Stimulated activated CD8-positive, alpha-beta memory T cell treated with anti-CD3 and anti-CD28 coated beads, Interleukin-15, amount 100 ng/mL, for 4 hours (primary cell): ENCODE results near the gene GPR137C.
"Not testable (repeated sequence)": the region's sequence is repeated elsewhere in the genome, so short reads cannot be mapped to it uniquely, and the experiment has no call there.

Experiments
- DNase-seq, 2 donors: peaks; one replicate each; pipeline ENCODE4 v3.0.0-alpha.2; 2020; ENCODE audit warnings: low read depth in 2 of 2

The GPR137C gene

GRCh38 chr14:52568454-52568853 lies 15.8 kb downstream of the GPR137C start:
- not testable (repeated sequence) for DNase-seq

GRCh38 chr14:52575858-52576257 lies 23.2 kb downstream of the GPR137C start:
- DNase-seq, result no peak

GRCh38 chr14:52583544-52583943 lies 30.9 kb downstream of the GPR137C start:
- DNase-seq, result no peak

- DNase-seq, result no peak
Measured at GRCh38 chr14:52589646-52590045, 37.0 kb downstream of the GPR137C start.

DNA sequence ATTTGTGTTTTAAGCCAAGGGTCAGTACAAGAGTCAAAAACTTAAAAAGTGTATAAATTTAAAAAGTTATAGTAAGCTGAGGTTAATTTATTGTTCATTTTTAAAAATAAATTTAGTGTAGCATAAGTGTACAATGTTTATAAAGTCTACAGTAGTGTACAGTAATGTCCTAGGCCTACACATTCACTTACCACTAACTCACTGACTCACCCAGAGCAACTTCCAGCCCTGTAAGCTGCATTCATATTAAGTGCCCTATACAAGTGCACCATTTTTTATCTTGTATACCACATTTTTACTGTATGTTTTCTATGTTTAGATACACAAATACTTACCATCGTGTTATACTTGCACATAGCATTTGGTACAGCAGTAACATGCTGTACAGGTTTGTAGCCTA lies 37.7 kb downstream of the GPR137C start:
- DNase-seq, result no peak

GRCh38 chr14:52596320-52596719 lies 43.7 kb downstream of the GPR137C start:
- no peak for DNase-seq

DNA sequence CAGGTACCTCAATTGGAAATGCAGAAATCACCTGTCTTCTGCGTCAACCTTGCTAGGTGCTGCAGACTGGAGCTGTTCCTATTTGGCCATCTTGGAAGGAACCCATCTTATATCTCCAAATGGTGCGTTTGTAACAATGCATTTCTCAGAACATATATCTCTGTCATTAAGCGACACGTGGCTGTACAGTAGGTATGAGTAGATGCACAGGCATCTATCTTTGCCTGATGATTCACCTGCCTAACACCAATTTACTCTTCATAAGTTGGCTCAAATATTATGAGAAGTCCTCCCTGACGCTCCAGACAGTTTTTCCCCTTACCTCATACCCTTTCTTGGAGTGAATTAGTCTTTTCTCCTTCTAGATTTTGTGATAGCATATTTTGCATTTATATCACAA lies 44.2 kb downstream of the GPR137C start:
- DNase-seq, result no peak

GRCh38 chr14:52598568-52598967 lies 45.9 kb downstream of the GPR137C start:
- no peak for DNase-seq

DNA sequence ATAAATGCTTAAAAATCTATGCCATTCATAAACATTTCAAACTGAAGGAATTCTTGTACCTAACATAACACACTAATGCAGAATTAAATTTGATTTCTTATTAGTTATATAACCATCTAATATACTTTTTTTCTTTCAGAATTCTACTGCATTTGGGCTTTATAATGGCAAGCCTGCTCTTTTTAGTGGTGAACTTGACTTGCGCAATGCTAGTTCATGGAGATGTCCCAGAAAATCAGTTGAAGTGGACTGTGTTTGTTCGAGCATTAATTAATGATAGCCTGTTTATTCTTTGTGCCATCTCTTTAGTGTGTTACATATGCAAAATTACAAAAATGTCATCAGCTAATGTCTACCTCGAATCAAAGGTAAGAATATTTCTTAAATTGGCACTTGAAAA lies 47.3 kb downstream of the GPR137C start:
- no peak for DNase-seq

GRCh38 chr14:52602131-52602530 lies 49.5 kb downstream of the GPR137C start:
- no peak for DNase-seq

DNA sequence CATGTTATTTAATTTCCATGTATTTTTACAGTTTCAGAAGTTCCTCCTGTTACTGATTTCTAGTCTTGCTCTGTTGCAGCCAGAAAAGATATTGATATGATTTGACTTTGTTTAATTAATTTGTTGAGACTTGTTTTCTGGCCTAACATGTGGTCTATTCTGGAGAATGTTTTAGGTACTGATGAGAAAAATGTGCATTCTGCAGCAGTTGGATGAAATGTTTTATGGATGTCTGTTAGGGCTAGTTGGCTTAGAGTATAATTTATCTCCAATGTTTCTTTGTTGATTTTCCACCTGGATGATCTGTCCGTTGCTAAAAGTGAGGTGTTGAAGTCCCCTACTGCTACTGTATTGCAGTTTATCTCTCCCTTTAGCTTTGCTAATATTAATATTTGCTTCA lies 54.4 kb downstream of the GPR137C start:
- no peak for DNase-seq

GRCh38 chr14:52609445-52610044 lies 56.9 kb downstream of the GPR137C start:
- no peak for DNase-seq

DNA sequence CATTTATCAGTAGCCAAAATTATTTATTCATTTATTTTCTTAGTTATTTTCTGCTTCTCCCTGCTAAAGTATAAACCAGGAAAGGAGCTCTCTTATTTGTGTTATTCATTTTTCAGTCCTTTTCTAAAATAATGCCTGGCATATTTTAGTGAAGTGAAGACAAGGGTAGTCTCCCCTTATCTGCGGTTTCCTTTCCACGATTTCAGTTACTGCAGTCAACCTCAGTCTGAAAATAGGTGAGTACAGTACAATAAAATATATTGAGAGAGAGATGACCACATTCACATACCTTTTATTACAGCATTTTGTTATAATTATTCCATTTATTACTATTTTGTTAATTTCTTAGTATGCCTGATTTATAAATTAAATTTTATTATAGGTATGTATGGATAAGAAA lies 57.6 kb downstream of the GPR137C start:
- no peak for DNase-seq

GRCh38 chr14:52618602-52619001 lies 66.0 kb downstream of the GPR137C start:
- DNase-seq, result no peak

DNA sequence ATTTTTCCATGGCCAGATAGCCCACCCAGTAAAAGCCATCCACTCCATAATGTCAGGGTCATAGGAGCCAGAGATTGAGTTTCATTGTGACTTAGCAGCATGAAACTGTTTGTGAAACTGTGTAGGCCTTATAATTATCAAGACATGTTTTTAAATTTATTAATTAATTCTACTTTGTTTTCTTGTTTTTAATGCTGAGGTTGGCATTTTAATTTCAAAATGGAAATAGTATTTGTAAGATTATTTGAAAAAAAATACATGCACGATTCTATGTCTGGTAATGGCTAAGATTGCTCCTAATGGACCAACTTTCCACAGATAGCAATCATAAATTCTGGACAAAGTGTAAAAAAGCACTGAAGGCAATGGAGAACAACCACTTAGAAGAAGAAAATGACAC lies 67.1 kb downstream of the GPR137C start:
- DNase-seq, result no peak

- no peak for DNase-seq
Measured at GRCh38 chr14:52640137-52640536, 87.5 kb downstream of the GPR137C start.

GRCh38 chr14:52641745-52642144 lies 89.1 kb downstream of the GPR137C start:
- DNase-seq, result no peak

- DNase-seq, result no peak
Measured at GRCh38 chr14:52649511-52649910, 96.9 kb downstream of the GPR137C start.

DNA sequence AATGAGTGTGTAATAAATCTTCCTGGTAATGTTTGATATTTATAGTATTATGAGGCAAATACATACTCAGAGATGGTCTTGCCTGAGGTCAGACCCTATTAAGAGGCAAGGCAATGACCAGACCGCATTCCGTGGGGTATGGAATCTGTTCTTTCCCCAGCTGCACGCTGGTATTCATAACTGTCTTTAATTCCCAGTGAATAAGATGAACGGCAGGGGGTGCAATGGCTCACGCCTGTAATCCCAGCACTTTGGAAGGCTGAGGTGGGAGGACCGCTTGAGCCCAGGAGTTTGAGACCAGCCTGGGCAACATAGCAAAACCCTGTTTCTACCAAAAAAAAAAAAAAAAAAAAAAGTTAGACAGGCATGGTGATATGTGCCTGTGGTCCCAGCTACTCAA lies 98.1 kb downstream of the GPR137C start:
- DNase-seq, result no peak

- DNase-seq, result no peak
Measured at GRCh38 chr14:52656905-52657304, 104.3 kb downstream of the GPR137C start.

DNA sequence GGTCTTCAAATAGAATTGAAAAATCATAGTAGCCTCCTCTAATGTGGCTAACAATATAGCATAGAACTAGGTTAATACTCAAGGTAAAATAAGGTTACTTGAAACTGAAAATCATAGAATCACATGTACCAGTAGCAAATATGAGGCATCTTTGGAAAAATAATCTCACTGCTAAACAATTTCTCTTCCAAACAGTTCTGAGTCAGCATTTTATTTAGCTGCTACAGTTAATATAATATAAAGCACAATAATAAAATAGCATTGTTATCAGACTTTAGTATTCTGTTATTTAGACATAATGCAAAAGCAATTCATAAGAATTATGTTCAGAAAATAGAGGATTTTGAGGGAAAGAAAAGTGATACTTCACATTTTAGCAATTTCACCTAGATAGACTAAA lies 107.7 kb downstream of the GPR137C start:
- DNase-seq, result no peak

GRCh38 chr14:52660832-52661231 lies 108.2 kb downstream of the GPR137C start:
- DNase-seq, result no peak

GRCh38 chr14:52661314-52661713 lies 108.7 kb downstream of the GPR137C start:
- DNase-seq, result no peak

- no peak for DNase-seq
Measured at GRCh38 chr14:52663850-52664249, 111.2 kb downstream of the GPR137C start.
